Ishikawa (cell line): ENCODE data around the gene TRAPPC14.

Source experiments
- CEBPB ChIP-seq: IDR thresholded peaks from 2 replicates; pipeline ENCODE4 v1.6.1; 2012
- EP300 ChIP-seq: IDR thresholded peaks from 2 replicates; pipeline ENCODE4 v1.6.1; 2012; ENCODE audit warnings: borderline replicate concordance
- TAF1 ChIP-seq: IDR thresholded peaks from 2 replicates; pipeline ENCODE4 v1.6.1; 2012; ENCODE audit warnings: low read depth, mild to moderate bottlenecking
- TF ChIP-seq, protein P1 (sequence below): IDR thresholded peaks from 2 replicates; pipeline ENCODE4 v1.6.1; 2012

DNA sequence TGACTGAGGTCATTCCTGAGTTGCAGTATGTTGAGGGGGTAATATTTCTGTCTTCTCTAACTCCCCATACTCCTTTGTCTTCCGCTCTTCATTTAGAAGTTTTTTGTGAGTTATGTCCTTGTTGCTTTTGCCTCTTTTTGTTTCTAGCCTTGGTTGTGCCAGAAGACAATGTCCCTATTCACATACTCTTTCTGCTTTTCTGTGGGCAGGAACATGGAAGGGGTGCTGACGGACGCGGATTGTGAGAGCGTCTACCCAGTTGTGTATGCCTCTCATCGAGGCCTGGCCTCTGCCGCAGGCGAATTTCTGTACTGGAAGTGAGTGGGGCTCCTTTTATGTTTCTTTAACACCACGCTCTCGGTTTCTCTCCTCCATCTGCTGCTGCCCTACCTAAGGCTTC, 39.7 kb upstream of the TRAPPC14 start:
- TF ChIP-seq, protein P1, sequence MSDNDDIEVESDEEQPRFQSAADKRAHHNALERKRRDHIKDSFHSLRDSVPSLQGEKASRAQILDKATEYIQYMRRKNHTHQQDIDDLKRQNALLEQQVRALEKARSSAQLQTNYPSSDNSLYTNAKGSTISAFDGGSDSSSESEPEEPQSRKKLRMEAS: no peak
- no peak for TF ChIP-seq CEBPB
- no peak for TF ChIP-seq TAF1
- no peak for TF ChIP-seq EP300
